DOHH2 (cell line): ENCODE data around the gene UMODL1.

Source experiments
- H3F3A ChIP-seq: fragments of 200-600 bp; sonication (generic), shearing (Covaris generic); 2 replicates; pipeline ENCODE4 v1.6.0; 2016; ENCODE audit warnings: antibody characterized with exemption, mild to moderate bottlenecking; ENCODE audit not compliant: control insufficient read depth, insufficient read depth
- H3K27ac ChIP-seq: fragments of 200-600 bp; sonication (generic); 2 replicates; pipeline ENCODE4 v1.5.1; 2014; ENCODE audit warnings: low read depth, mild to moderate bottlenecking, low read length, moderate library complexity
- H3K27me3 ChIP-seq: fragments of 200-600 bp; sonication (generic); 2 replicates; pipeline ENCODE4 v1.6.1; 2014; ENCODE audit warnings: mild to moderate bottlenecking, low read length, mixed read lengths; ENCODE audit not compliant: control insufficient read depth
- H3K36me3 ChIP-seq: fragments of 200-600 bp; sonication (generic); 2 replicates; pipeline ENCODE4 v1.6.1; 2014; ENCODE audit warnings: mild to moderate bottlenecking, low read length, moderate library complexity, mixed read lengths; ENCODE audit not compliant: control insufficient read depth
- H3K4me1 ChIP-seq: fragments of 200-600 bp; sonication (generic); 2 replicates; pipeline ENCODE4 v1.6.1; 2014; ENCODE audit warnings: mild to moderate bottlenecking, low read length, mixed read lengths; ENCODE audit not compliant: control insufficient read depth
- H3K4me2 ChIP-seq: fragments of 200-600 bp; sonication (generic); 2 replicates; pipeline ENCODE4 v1.6.0; 2014; ENCODE audit warnings: mild to moderate bottlenecking, low read length, moderate library complexity
- H3K4me3 ChIP-seq: fragments of 200-600 bp; sonication (generic); 2 replicates; pipeline ENCODE4 v1.5.1; 2014; ENCODE audit warnings: mild to moderate bottlenecking, low read length, mixed read lengths
- H3K79me2 ChIP-seq: fragments of 200-600 bp; sonication (generic); 2 replicates; pipeline ENCODE4 v1.6.1; 2014; ENCODE audit warnings: mild to moderate bottlenecking, low read length, mixed read lengths; ENCODE audit not compliant: control insufficient read depth
- H3K9me2 ChIP-seq: fragments of 200-600 bp; sonication (generic); replicated peaks from 2 replicates; pipeline ENCODE4 v1.6.1; 2014; ENCODE audit warnings: mild to moderate bottlenecking, low read length, mixed read lengths; ENCODE audit not compliant: control insufficient read depth
- H3K9me3 ChIP-seq: fragments of 200-600 bp; sonication (generic); 2 replicates; pipeline ENCODE4 v1.6.1; 2014; ENCODE audit warnings: antibody characterized with exemption, low read length, mixed read lengths; ENCODE audit not compliant: control insufficient read depth, insufficient read depth
- H4K20me1 ChIP-seq: fragments of 200-600 bp; sonication (generic); 2 replicates; pipeline ENCODE4 v1.6.0; 2014; ENCODE audit warnings: low read depth, mild to moderate bottlenecking, antibody characterized with exemption, low read length, moderate library complexity; ENCODE audit not compliant: control insufficient read depth, insufficient read depth
- EZH2phosphoT487 ChIP-seq: fragments of 200-600 bp; sonication (generic); IDR thresholded peaks from 2 replicates; pipeline ENCODE4 v1.6.1; 2017; ENCODE audit warnings: borderline replicate concordance, mild to moderate bottlenecking, antibody characterized with exemption, low read length, moderate library complexity, mixed read lengths
- TF ChIP-seq, protein P1 (sequence below): fragments of 200-600 bp; sonication (generic); IDR thresholded peaks from one replicate; pipeline ENCODE4 v1.5.1; 2014; ENCODE audit warnings: antibody characterized with exemption, mild to moderate bottlenecking, low read depth, low read length; ENCODE audit not compliant: poor library complexity, severe bottlenecking

UMODL1 gene

DNA sequence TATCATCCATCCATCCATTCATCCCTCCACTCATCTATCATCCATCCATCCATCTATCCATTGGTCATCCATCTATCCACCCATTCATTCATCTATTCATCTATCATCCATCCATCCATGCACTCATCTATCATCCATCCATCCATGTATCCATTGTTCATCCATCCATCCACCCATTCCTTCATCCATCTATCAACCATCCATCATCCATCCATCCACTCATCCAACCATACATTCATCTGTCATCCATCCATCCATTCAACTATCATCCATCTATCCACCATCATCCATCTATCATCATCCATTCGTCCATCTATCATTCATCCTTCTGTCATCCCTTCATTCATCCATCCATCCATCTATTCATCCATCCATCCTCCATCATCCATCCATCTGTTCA is 61.1 kb downstream of the UMODL1 start:
- Histone ChIP-seq H3K4me2 (no peak overlapping the region), H3K79me2 (no peaks in the 10 kb centered on the region), H3K4me1 (no peaks in the 10 kb centered on the region), H3K9me2 (no peaks in the 10 kb centered on the region), H3K27me3 (0 out of 2 replicates have a peak, but pooled peaks cover 2% of the 10 kb centered on the region), H3K27ac (no peak overlapping the region), H3F3A (no peaks in the 10 kb centered on the region), H3K4me3 (no peak overlapping the region), H3K36me3 (no peaks in the 10 kb centered on the region), H3K9me3 (no peaks in the 10 kb centered on the region), H4K20me1 (no peaks in the 10 kb centered on the region)
- TF ChIP-seq EZH2phosphoT487, result no peak
- TF ChIP-seq, protein P1, sequence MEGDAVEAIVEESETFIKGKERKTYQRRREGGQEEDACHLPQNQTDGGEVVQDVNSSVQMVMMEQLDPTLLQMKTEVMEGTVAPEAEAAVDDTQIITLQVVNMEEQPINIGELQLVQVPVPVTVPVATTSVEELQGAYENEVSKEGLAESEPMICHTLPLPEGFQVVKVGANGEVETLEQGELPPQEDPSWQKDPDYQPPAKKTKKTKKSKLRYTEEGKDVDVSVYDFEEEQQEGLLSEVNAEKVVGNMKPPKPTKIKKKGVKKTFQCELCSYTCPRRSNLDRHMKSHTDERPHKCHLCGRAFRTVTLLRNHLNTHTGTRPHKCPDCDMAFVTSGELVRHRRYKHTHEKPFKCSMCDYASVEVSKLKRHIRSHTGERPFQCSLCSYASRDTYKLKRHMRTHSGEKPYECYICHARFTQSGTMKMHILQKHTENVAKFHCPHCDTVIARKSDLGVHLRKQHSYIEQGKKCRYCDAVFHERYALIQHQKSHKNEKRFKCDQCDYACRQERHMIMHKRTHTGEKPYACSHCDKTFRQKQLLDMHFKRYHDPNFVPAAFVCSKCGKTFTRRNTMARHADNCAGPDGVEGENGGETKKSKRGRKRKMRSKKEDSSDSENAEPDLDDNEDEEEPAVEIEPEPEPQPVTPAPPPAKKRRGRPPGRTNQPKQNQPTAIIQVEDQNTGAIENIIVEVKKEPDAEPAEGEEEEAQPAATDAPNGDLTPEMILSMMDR, result no peak

DNA sequence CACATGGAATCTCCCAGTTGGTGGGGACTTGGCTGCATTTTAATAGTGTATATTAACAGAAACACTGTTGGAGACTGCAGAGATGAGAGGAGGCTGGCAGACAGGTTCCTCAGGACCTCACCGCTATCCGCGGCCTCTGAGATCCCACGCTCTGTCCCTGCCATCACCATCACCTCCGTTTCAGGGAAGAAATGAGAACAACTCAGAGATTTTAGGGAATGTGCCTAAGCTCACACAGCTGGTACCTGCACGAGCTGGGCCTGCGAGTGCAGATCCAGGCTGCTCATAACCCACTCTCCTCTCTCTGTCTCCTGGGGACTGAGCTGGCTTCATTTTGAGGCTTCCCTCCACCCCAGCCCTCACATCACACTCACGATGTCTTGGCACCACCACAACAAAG is 62.0 kb downstream of the UMODL1 start:
- no peaks in the 10 kb centered on the region for H3K9me3 ChIP-seq
- no peaks in the 10 kb centered on the region for H4K20me1 ChIP-seq
- H3K79me2 ChIP-seq, result no peaks in the 10 kb centered on the region
- H3K4me2 ChIP-seq, result no peak overlapping the region
- H3K36me3 ChIP-seq, result no peaks in the 10 kb centered on the region
- no peaks in the 10 kb centered on the region for H3K9me2 ChIP-seq
- no peaks in the 10 kb centered on the region for H3K4me1 ChIP-seq
- H3K4me3 ChIP-seq, result no peak overlapping the region
- TF ChIP-seq, protein P1, result no peak
- TF ChIP-seq EZH2phosphoT487, result no peak
- no peak overlapping the region for H3K27ac ChIP-seq
- 0 out of 2 replicates have a peak, but pooled peaks cover 2% of the 10 kb centered on the region for H3K27me3 ChIP-seq
- no peaks in the 10 kb centered on the region for H3F3A ChIP-seq

DNA sequence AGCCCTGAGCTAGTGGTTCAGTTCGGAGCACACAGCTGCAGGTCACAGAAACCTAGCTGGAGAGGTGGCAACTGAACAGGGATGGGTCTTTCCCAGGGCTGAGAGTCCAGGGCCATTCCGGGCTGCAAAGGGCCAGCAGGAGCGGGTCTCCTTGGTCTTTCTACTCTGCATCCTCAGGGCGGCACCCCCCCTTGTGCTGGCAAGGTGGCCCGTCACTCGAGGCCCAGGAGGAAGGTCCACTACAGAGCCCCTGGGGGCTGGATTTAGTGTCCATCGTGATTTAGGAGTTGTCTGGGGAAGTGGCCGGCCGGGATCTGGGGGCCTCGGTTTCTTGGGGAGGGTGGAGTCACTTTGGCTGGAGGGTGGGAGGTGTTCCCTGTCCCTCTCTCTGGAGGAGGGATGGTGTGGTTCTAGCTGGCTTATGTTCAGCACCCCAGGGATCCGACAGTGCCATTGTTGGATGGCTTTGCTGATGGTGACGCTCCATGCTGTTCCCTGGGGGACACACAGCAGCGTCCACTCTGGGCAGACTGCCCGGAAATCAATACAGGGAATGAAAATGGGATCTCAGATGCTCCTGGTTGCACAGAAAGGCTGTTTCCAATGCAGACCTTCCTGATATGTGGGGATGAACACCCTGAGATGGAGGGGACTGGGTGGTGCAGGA is 64.4 kb downstream of the UMODL1 start:
- no peak overlapping the region for H3K27ac ChIP-seq
- 0 out of 2 replicates have a peak, but pooled peaks cover 2% of the 10 kb centered on the region for H3K27me3 ChIP-seq
- H3K4me1 ChIP-seq, result peaks cover 6% of the 10 kb centered on the region
- no peak overlapping the region for H3K4me2 ChIP-seq
- no peaks in the 10 kb centered on the region for H3F3A ChIP-seq
- H3K36me3 ChIP-seq, result no peaks in the 10 kb centered on the region
- no peak overlapping the region for H3K4me3 ChIP-seq
- no peaks in the 10 kb centered on the region for H3K79me2 ChIP-seq
- H4K20me1 ChIP-seq, result no peaks in the 10 kb centered on the region
- no peaks in the 10 kb centered on the region for H3K9me3 ChIP-seq
- TF ChIP-seq, protein P1, result no peak
- no peak for TF ChIP-seq EZH2phosphoT487
- H3K9me2 ChIP-seq, result no peaks in the 10 kb centered on the region
